DMS153 treated with DMSO at 0.1 percent for 48 hours (cell line): Measurements from ENCODE around the gene SYNJ2.

Source experiments
- DNase-seq: peaks from one replicate; lab custom pipeline; 2025; ENCODE audit not compliant: unreplicated experiment; lab: John Stamatoyannopoulos, UW

The SYNJ2 gene

GRCh38 chr6:158010591-158011477 lies 29.2 kb downstream of the SYNJ2 start:
- no peak for DNase-seq

GRCh38 chr6:158011478-158011920 lies 29.8 kb downstream of the SYNJ2 start:
- DNase-seq: no peak

GRCh38 chr6:158011980-158012566 lies 30.4 kb downstream of the SYNJ2 start:
- no peak for DNase-seq

- no peak for DNase-seq
Measured at GRCh38 chr6:158013904-158014504, 32.3 kb downstream of the SYNJ2 start.

- no peak for DNase-seq
Measured at GRCh38 chr6:158014505-158015187, 33.0 kb downstream of the SYNJ2 start.

GRCh38 chr6:158015188-158015506 lies 33.5 kb downstream of the SYNJ2 start:
- DNase-seq: no peak

GRCh38 chr6:158016571-158017383 lies 35.1 kb downstream of the SYNJ2 start:
- no peak for DNase-seq

GRCh38 chr6:158017621-158018040 lies 36.0 kb downstream of the SYNJ2 start:
- DNase-seq: no peak

- no peak for DNase-seq
Measured at GRCh38 chr6:158018041-158018771, 36.5 kb downstream of the SYNJ2 start.

- DNase-seq: no peak
Measured at GRCh38 chr6:158018851-158019361, 37.2 kb downstream of the SYNJ2 start.

GRCh38 chr6:158019416-158019815 lies 37.8 kb downstream of the SYNJ2 start:
- DNase-seq: no peak

GRCh38 chr6:158020272-158020711 lies 38.6 kb downstream of the SYNJ2 start:
- no peak for DNase-seq

GRCh38 chr6:158020811-158021210 lies 39.1 kb downstream of the SYNJ2 start:
- no peak for DNase-seq

- DNase-seq: no peak
Measured at GRCh38 chr6:158021376-158021775, 39.7 kb downstream of the SYNJ2 start.

GRCh38 chr6:158021814-158022748 lies 40.4 kb downstream of the SYNJ2 start:
- no peak for DNase-seq

- no peak for DNase-seq
Measured at GRCh38 chr6:158022749-158023596, 41.3 kb downstream of the SYNJ2 start.

GRCh38 chr6:158023597-158023939 lies 41.9 kb downstream of the SYNJ2 start:
- peak; percentile 27 for DNase-seq
